ENCODE results near the gene CHD1.

Gene CHD1

GRCh38 chr5:98880151-98880550, 48.7 kb downstream of the CHD1 start:
- Mint-ChIP-seq H3K9me3 (no peaks in the 10 kb centered on the region), H3K27me3 (no peaks in the 10 kb centered on the region), H3K4me1 (peaks cover 15% of the 10 kb centered on the region), H3K27ac (no peak overlapping the region), H3K4me3 (no peak overlapping the region)
- DNase-seq (no peak), ATAC-seq (peak; percentile 83)

DNA sequence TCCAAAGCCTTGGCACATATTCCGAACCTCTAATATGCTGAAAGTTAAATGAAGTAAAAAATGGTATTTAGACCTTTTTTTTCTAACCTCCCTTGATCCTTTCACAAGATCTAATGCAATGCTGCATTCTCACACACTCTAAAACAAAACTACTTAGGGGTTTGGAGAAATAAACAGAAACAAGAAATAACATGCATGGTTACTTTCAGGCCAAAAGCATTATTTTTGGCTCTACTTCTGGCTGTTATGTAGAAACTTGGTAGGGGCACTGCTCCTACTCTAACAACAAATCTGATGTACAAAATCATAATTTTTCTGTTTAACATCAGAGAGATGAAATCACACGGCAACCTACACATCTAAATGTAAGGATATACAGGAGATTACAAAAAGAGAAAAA, 51.2 kb downstream of the CHD1 start:
- Mint-ChIP-seq H3K4me1 (peaks cover 15% of the 10 kb centered on the region), H3K27ac (peak overlapping the region in 1 of 2 donors; percentile 88), H3K4me3 (no peak overlapping the region), H3K27me3 (no peaks in the 10 kb centered on the region), H3K9me3 (no peaks in the 10 kb centered on the region)
- ATAC-seq (no peak), DNase-seq (no peak)

GRCh38 chr5:98872674-98873073, 56.1 kb downstream of the CHD1 start:
- Mint-ChIP-seq H3K4me3 (no peak overlapping the region), H3K4me1 (no peaks in the 10 kb centered on the region), H3K27me3 (no peaks in the 10 kb centered on the region), H3K9me3 (no peaks in the 10 kb centered on the region), H3K27ac (no peak overlapping the region)
- DNase-seq (no peak), ATAC-seq (no peak)

DNA sequence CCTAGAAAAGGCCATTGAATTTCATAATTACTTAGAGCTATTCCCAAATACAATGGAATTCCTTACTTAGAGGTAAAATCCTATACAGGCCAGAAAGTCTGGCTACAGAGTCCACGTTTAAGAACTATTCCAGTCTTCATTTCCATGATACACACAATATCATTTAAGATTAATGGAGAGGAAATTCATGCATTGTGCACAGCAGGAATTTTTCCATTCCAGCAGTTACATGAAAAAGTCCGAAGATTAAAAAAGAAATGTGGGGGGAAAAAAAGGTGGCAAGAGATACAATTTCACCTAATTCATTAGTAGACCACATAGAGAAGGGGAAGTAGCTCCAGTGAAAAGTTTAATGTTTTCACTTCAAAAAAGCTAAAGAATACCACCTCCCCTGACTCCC, 63.1 kb downstream of the CHD1 start:
- Mint-ChIP-seq H3K4me3 (no peak overlapping the region), H3K9me3 (no peaks in the 10 kb centered on the region), H3K4me1 (no peaks in the 10 kb centered on the region), H3K27ac (no peak overlapping the region), H3K27me3 (no peaks in the 10 kb centered on the region)
- ATAC-seq (no peak), DNase-seq (no peak)

- no peaks in the 10 kb centered on the region for H3K9me3 Mint-ChIP-seq
- no peaks in the 10 kb centered on the region for H3K4me1 Mint-ChIP-seq
- peak overlapping the region in 1 of 2 donors; percentile 59 for H3K27ac Mint-ChIP-seq
- ATAC-seq = no peak
- DNase-seq = no peak
- H3K27me3 Mint-ChIP-seq = no peaks in the 10 kb centered on the region
- no peak overlapping the region for H3K4me3 Mint-ChIP-seq
Measured at GRCh38 chr5:98847054-98847453, 81.8 kb downstream of the CHD1 start.

- H3K4me1 Mint-ChIP-seq = no peaks in the 10 kb centered on the region
- H3K9me3 Mint-ChIP-seq = no peaks in the 10 kb centered on the region
- no peak for ATAC-seq
- H3K4me3 Mint-ChIP-seq = no peak overlapping the region
- peak overlapping the region in 1 of 2 donors; percentile 59 for H3K27ac Mint-ChIP-seq
- no peaks in the 10 kb centered on the region for H3K27me3 Mint-ChIP-seq
- no peak for DNase-seq
Measured at GRCh38 chr5:98846520-98846919, 82.3 kb downstream of the CHD1 start.

GRCh38 chr5:98845878-98846277, 82.9 kb downstream of the CHD1 start:
- H3K27me3 Mint-ChIP-seq = no peaks in the 10 kb centered on the region
- no peak overlapping the region for H3K4me3 Mint-ChIP-seq
- no peaks in the 10 kb centered on the region for H3K9me3 Mint-ChIP-seq
- H3K4me1 Mint-ChIP-seq = no peaks in the 10 kb centered on the region
- no peak overlapping the region for H3K27ac Mint-ChIP-seq
- DNase-seq (no peak), ATAC-seq (no peak)

- DNase-seq (no peak), ATAC-seq (no peak)
- Mint-ChIP-seq H3K27ac (no peak overlapping the region), H3K9me3 (no peaks in the 10 kb centered on the region), H3K27me3 (no peaks in the 10 kb centered on the region), H3K4me1 (peaks cover 2% of the 10 kb centered on the region), H3K4me3 (no peak overlapping the region)
Measured at GRCh38 chr5:98844865-98845264, 83.9 kb downstream of the CHD1 start.

- Mint-ChIP-seq H3K4me3 (no peak overlapping the region), H3K4me1 (peaks cover 5% of the 10 kb centered on the region), H3K27me3 (no peaks in the 10 kb centered on the region), H3K9me3 (no peaks in the 10 kb centered on the region), H3K27ac (no peak overlapping the region)
- no peak for DNase-seq
- ATAC-seq = no peak
Measured at GRCh38 chr5:98843481-98843880, 85.3 kb downstream of the CHD1 start.

- no peak for ATAC-seq
- no peaks in the 10 kb centered on the region for H3K9me3 Mint-ChIP-seq
- H3K4me3 Mint-ChIP-seq = no peak overlapping the region
- DNase-seq = no peak
- H3K27ac Mint-ChIP-seq = no peak overlapping the region
- H3K4me1 Mint-ChIP-seq = peaks cover 5% of the 10 kb centered on the region
- H3K27me3 Mint-ChIP-seq = no peaks in the 10 kb centered on the region
Measured at GRCh38 chr5:98840946-98841345, 87.9 kb downstream of the CHD1 start.

GRCh38 chr5:98839469-98840383, 89.1 kb downstream of the CHD1 start:
- ATAC-seq (peak; percentile 73), DNase-seq (peak; percentile 28 to 41)
- H3K9me3 Mint-ChIP-seq = no peaks in the 10 kb centered on the region
- peak overlapping the region; percentile 69 to 73 for H3K4me3 Mint-ChIP-seq
- peak overlapping the region in 1 of 2 donors; percentile 85 for H3K27ac Mint-ChIP-seq
- no peaks in the 10 kb centered on the region for H3K27me3 Mint-ChIP-seq
- peaks cover 5% of the 10 kb centered on the region for H3K4me1 Mint-ChIP-seq

- Mint-ChIP-seq H3K27ac (no peak overlapping the region), H3K27me3 (no peaks in the 10 kb centered on the region), H3K9me3 (no peaks in the 10 kb centered on the region), H3K4me3 (no peak overlapping the region), H3K4me1 (peaks cover 5% of the 10 kb centered on the region)
- ATAC-seq = no peak
- DNase-seq = no peak
Measured at GRCh38 chr5:98836175-98836574, 92.6 kb downstream of the CHD1 start.

GRCh38 chr5:98827588-98828284, 101.1 kb downstream of the CHD1 start:
- DNase-seq (no peak), ATAC-seq (no peak)
- H3K27ac Mint-ChIP-seq = no peak overlapping the region
- H3K9me3 Mint-ChIP-seq = no peaks in the 10 kb centered on the region
- no peaks in the 10 kb centered on the region for H3K4me1 Mint-ChIP-seq
- H3K27me3 Mint-ChIP-seq = no peaks in the 10 kb centered on the region
- no peak overlapping the region for H3K4me3 Mint-ChIP-seq

DNA sequence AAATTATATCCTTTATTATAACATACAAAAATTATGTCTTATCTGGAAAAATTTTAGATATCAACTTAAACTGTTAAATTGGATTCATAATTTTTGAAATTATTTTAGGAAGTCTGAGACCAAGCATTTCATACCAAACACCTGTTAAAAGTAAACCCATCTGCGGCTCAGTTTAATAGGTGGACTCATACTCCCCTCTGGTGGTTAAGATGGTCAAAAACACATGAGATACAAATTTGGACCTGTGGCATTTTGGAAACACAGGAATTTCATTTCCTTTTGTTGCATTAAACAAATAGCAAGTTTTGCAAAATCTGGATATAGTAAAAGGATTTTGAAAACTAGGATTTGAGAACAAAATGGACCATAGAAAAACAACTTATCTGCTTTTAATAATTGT, 101.6 kb downstream of the CHD1 start:
- Mint-ChIP-seq H3K27ac (no peak overlapping the region), H3K4me3 (no peak overlapping the region), H3K27me3 (no peaks in the 10 kb centered on the region), H3K4me1 (no peaks in the 10 kb centered on the region), H3K9me3 (no peaks in the 10 kb centered on the region)
- DNase-seq = no peak
- ATAC-seq = no peak

GRCh38 chr5:98825582-98826375, 103.0 kb downstream of the CHD1 start:
- no peak for ATAC-seq

More at GRCh38 chr5:98825582-98826375, 103.0 kb downstream of the CHD1 start:
- no peaks in the 10 kb centered on the region for H3K27me3 Mint-ChIP-seq
- H3K4me3 Mint-ChIP-seq = no peak overlapping the region
- H3K4me1 Mint-ChIP-seq = no peaks in the 10 kb centered on the region
- no peak overlapping the region for H3K27ac Mint-ChIP-seq
- no peak for DNase-seq
- H3K9me3 Mint-ChIP-seq = peaks cover 6 to 7% of the 10 kb centered on the region in 2 donors

Data from stimulated activated naive CD8-positive, alpha-beta T cell treated with anti-CD3 and anti-CD28 coated beads, Interleukin-15, amount 100 ng/mL, for 72 hours (primary cell).